HepG2 (cell line): ENCODE results near the gene RCOR1. TPM values are rescaled to one million over a fixed set of nuclear protein-coding genes. Genes with fewer than 3 reads are reported as not detected.

Experiments
- CCDC6 ChIP-seq: sonication (generic); formaldehyde crosslinking; IDR thresholded peaks from 2 replicates; pipeline ENCODE4 v1.8.1; 2022; ENCODE audit warnings: mild to moderate bottlenecking, missing genetic modification reagents, moderate library complexity
- CEBPG ChIP-seq: IDR thresholded peaks from 2 replicates; pipeline ENCODE4 v1.6.1; 2016
- CEBPZ ChIP-seq: IDR thresholded peaks from 2 replicates; pipeline ENCODE4 v1.6.1; 2012; ENCODE audit warnings: low read length, improper control_type of control experiment
- DMTF1 ChIP-seq: sonication (generic); formaldehyde crosslinking; IDR thresholded peaks from 2 replicates; pipeline ENCODE4 v1.4.0; 2020; ENCODE audit warnings: mild to moderate bottlenecking, missing genetic modification reagents
- DZIP1 ChIP-seq: sonication (generic); formaldehyde crosslinking; IDR thresholded peaks from 2 replicates; pipeline ENCODE4 v1.5.0; 2020; ENCODE audit warnings: mild to moderate bottlenecking, missing genetic modification reagents
- KDM5B ChIP-seq: sonication (generic); formaldehyde crosslinking; IDR thresholded peaks from 2 replicates; pipeline ENCODE4 v1.4.0; 2020; ENCODE audit warnings: missing genetic modification reagents, mild to moderate bottlenecking, borderline replicate concordance
- MLLT10 ChIP-seq: sonication (generic); formaldehyde crosslinking; IDR thresholded peaks from 2 replicates; pipeline ENCODE4 v1.4.0; 2020; ENCODE audit warnings: missing genetic modification reagents
- NFE2L1 ChIP-seq: sonication (generic); formaldehyde crosslinking; IDR thresholded peaks from 2 replicates; pipeline ENCODE4 v1.4.0; 2020; ENCODE audit warnings: missing genetic modification reagents, mild to moderate bottlenecking, borderline replicate concordance
- YY1 ChIP-seq: IDR thresholded peaks from 2 replicates; pipeline ENCODE4 v1.6.1; 2011; ENCODE audit warnings: low read length, low read depth, moderate library complexity, mild to moderate bottlenecking; ENCODE audit not compliant: insufficient read depth, insufficient replicate concordance
- ZKSCAN5 ChIP-seq: sonication (generic); formaldehyde crosslinking; IDR thresholded peaks from 2 replicates; pipeline ENCODE4 v1.5.1; 2020; ENCODE audit warnings: mild to moderate bottlenecking, missing genetic modification reagents
- ZNF382 ChIP-seq: sonication (generic); formaldehyde crosslinking; IDR thresholded peaks from 2 replicates; pipeline ENCODE4 v1.5.0; 2020; ENCODE audit warnings: missing genetic modification reagents, mild to moderate bottlenecking, borderline replicate concordance
- ZNF563 ChIP-seq: sonication (generic); formaldehyde crosslinking; IDR thresholded peaks from 2 replicates; pipeline ENCODE4 v1.8.0; 2022; ENCODE audit warnings: mild to moderate bottlenecking, moderate library complexity, missing genetic modification reagents
- ZNF646 ChIP-seq: sonication (generic); formaldehyde crosslinking; IDR thresholded peaks from 2 replicates; pipeline ENCODE4 v1.9.0; 2021; ENCODE audit warnings: mild to moderate bottlenecking, missing genetic modification reagents
- polyA plus RNA-seq, 8 experiments: library from polyadenylated mRNA; depleted of rRNA in 3 of 8; stranded (reverse) in 7 of 8; unstranded in 1 of 8; fragments of >200 nt; fragmentation: Illumina TruSeq in 4 of 8; extraction: Trizol in 4 of 8; gene quantifications; 2 replicates each; pipeline versions ENCODE4 v1.2.1 to v1.2.3, GENCODE V29; 2011 to 2016; ENCODE audit warnings: low read depth in 4 of 8, missing spikeins in 1 of 8, mixed read lengths in 1 of 8; ENCODE audit not compliant: insufficient read depth in 1 of 8
- total RNA-seq, 5 experiments: library from RNA; depleted of rRNA; stranded (reverse); fragments of >200 nt; fragmentation: Illumina TruSeq; extraction: Trizol; gene quantifications; 2 replicates each; pipeline ENCODE4 v1.2.3, GENCODE V29; 2016; ENCODE audit warnings: low read depth in 1 of 5

The RCOR1 gene
- total and polyA plus RNA-seq, 2 of the 13 experiments (the other 11 are each of a cell fraction or from before 2014, with no cell fraction given) = 10.2 to 11.1 TPM

- TF ChIP-seq ZNF382 (CRISPR knock-in tag) (no peak), ZKSCAN5 (CRISPR knock-in tag) (no peak), NFE2L1 (CRISPR knock-in tag) (no peak), DMTF1 (no peak), YY1 (peak; percentile 62), ZNF646 (CRISPR knock-in tag) (no peak), KDM5B (CRISPR knock-in tag) (no peak; the same call in 1 of the 2 replicates), MLLT10 (CRISPR knock-in tag) (no peak), CEBPZ (no peak), CCDC6 (no peak), ZNF563 (CRISPR knock-in tag) (peak; percentile 53; the same call in 1 of the 2 replicates), CEBPG (CRISPR knock-in tag) (no peak), DZIP1 (CRISPR knock-in tag) (no peak)
Observed at GRCh38 chr14:102591944-102592762, at the start of gene RCOR1 (continued).
